ENCODE measurements around the gene PGRMC2.

DNA sequence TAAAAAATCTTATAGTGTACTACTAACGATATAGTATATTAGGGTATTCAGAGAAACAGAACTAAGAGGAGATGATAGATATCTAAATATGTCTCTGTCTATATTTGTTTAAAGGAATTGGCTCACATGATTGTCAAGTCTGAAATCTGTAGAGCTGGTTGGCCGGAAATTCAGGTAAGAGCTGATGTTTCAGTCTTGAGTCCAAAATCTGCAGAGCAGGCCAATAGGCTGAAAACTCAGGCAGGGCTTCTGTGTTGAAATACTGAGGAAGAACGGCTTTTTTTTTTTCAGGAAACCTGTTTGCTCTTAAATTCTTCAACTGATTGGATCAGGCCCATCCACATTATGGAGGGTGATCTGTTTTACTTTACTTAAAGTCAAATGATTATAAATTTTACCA is 31.7 kb downstream of the PGRMC2 start:
- TF ChIP-seq, protein P1, sequence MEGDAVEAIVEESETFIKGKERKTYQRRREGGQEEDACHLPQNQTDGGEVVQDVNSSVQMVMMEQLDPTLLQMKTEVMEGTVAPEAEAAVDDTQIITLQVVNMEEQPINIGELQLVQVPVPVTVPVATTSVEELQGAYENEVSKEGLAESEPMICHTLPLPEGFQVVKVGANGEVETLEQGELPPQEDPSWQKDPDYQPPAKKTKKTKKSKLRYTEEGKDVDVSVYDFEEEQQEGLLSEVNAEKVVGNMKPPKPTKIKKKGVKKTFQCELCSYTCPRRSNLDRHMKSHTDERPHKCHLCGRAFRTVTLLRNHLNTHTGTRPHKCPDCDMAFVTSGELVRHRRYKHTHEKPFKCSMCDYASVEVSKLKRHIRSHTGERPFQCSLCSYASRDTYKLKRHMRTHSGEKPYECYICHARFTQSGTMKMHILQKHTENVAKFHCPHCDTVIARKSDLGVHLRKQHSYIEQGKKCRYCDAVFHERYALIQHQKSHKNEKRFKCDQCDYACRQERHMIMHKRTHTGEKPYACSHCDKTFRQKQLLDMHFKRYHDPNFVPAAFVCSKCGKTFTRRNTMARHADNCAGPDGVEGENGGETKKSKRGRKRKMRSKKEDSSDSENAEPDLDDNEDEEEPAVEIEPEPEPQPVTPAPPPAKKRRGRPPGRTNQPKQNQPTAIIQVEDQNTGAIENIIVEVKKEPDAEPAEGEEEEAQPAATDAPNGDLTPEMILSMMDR (IDR thresholded peaks at IDR 0.05) = no peak
- no peak for TF ChIP-seq POLR2A (IDR thresholded peaks at IDR 0.05)
